IPS DF 6.9 (cell line): ENCODE measurements around the gene ZGPAT.
"Not testable (repeated sequence)": the region's sequence is repeated elsewhere in the genome, so short reads cannot be mapped to it uniquely, and the experiment has no call there.

ENCODE experiments used
- DNase-seq: peaks from one replicate; pipeline ENCODE4 v3.0.0-alpha.2; 2013; ENCODE audit warnings: low read depth, low spot score
- H3K27ac ChIP-seq: one replicate; pipeline ENCODE4 v1.5.1; 2013; ENCODE audit warnings: low read length, control low read depth
- H3K27me3 ChIP-seq: 2 replicates; pipeline ENCODE4 v1.6.1; 2013; ENCODE audit warnings: mild to moderate bottlenecking, low read length; ENCODE audit not compliant: control insufficient read depth, insufficient read depth
- H3K36me3 ChIP-seq: 2 replicates; pipeline ENCODE4 v1.6.1; 2013; ENCODE audit warnings: low read length; ENCODE audit not compliant: control insufficient read depth, insufficient read depth
- H3K4me1 ChIP-seq: 2 replicates; pipeline ENCODE4 v1.6.1; 2013; ENCODE audit warnings: low read length; ENCODE audit not compliant: control insufficient read depth, insufficient read depth
- H3K4me3 ChIP-seq: 2 replicates; pipeline ENCODE4 v1.5.1; 2013; ENCODE audit warnings: mild to moderate bottlenecking, low read length
- H3K9me3 ChIP-seq: 2 replicates; pipeline ENCODE4 v1.6.1; 2013; ENCODE audit warnings: low read length, inconsistent platforms; ENCODE audit not compliant: control insufficient read depth, insufficient read depth
- WGBS: extraction: QIAGEN DNeasy Blood & Tissue Kit; methylation state at CpG from one replicate; pipeline ENCODE4 v1.1.7; 2013; ENCODE audit warnings: mixed read lengths, missing lambda C conversion rate; ENCODE audit not compliant: insufficient read length, insufficient coverage; 5-methylcytosine and 5-hydroxymethylcytosine counted together

Gene ZGPAT

DNA sequence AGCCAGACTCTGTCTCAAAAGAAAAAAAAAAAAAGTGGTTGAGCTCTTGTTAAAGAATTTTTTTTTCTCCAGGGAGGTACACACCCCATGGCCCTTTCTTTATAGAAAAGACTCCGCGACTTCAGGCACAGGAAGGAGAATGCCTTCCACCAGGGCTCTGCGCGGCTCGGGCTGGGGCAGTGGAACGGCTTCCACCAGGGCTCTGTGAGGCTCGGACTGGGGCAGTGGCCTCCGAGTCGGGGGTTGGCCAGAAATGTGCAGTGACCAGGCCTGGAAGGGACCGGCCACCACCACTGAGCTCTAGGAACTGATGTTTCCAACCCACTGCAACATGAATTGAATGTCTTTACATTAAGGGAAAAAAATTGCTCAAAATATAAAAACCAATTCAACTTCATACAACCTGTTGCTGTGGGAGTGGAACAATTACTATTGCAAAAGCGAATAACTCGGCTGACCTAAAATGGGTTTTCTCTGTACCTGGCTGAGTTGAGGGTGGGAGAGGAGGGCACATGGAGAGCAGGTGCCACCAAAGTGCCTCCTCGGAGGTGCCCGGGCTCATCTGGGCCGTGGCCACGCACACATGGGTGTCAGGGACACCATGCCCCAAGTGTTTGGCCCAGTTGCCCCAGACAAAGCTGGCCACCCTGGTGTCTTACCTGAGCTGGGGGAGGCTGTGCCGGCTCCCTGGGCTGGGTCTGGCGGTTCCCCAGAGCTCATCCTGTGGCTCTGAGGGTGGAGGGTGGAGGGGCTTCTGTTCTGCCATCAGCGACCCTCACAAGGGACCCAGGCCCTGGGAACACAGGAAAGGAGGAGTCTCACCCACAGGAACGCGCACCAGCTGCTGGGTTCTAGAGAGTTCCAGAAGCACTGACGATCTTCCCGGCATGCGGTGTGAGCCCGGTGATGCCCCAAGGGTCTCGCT, 61.0 kb downstream of the ZGPAT start:
- no peak overlapping the region for H3K27ac ChIP-seq
- DNase-seq = no peak
- no peaks in the 10 kb centered on the region for H3K4me1 ChIP-seq
- no CpG with 5 or more reads among the region's 26 CpGs for WGBS
- no peaks in the 10 kb centered on the region for H3K27me3 ChIP-seq
- no peak overlapping the region for H3K4me3 ChIP-seq
- peaks cover 11% of the 10 kb centered on the region; the same call in 1 of the 2 replicates for H3K36me3 ChIP-seq
- no peaks in the 10 kb centered on the region for H3K9me3 ChIP-seq

DNA sequence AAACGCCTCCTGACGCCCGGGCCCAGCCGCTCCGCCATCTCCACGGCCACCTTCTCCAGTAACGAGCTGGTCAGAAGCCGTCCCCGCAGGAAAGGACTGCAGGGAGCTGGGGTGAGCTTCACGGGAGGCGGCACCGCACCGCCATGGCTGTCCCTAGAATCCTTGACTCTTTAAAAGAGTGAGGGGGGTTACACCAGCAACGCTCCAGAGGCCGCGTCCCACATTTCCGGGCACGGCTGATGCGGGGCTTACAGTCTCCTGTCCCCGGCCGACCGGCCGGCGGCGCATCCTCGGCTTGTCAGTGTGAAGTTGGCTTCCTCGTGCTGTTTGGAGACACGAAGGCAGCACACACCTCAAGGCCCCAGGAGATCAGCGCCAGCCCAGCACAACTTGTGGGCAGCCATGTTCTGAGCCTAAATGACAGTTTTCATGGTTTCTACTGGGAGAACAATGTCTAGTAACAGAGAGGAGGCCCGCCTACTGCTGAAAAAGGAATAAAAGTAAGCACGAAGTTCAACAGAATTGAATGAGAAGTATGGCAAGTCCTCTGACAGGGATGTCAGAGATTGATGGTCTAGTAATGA, 62.1 kb downstream of the ZGPAT start:
- DNase-seq = no peak

DNA sequence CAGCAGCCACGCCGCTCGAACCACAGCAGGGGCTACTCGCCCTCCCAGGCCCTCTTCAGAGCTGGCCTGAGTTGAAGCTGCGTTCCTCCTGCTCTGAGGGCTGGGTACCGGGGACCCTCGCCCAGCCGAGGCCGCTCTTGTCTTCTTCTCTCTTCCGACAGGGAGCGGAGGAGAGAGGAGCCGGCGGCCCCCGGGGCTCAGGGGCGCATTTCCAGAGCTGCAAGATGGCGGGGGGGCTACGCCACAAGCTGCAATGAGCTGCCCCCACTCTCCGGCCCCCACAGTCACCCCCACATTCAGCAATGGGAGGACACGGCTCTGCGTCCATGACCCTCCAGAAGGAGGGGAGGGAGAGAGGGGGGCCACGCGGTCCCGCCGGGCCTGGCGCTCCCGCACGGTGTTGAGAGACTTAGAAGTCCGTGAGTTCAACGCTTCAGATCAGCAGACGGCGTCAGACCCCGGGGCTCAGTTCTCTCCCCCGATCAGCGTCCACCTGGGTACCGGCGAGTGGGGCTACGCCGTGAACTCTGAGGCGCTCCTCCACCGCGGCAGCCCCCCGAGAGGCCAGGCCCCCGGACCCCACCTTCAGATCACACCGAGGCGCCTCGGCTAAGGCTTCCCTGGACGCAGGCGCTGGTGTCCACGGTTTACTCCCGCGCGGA, 63.3 kb downstream of the ZGPAT start:
- DNase-seq = no peak
- H3K27ac ChIP-seq = no peak overlapping the region
- no peak overlapping the region for H3K4me3 ChIP-seq
- H3K27me3 ChIP-seq = no peaks in the 10 kb centered on the region
- peaks cover 11% of the 10 kb centered on the region; the same call in 1 of the 2 replicates for H3K36me3 ChIP-seq
- H3K4me1 ChIP-seq = peaks cover 1% of the 10 kb centered on the region; the same call in 1 of the 2 replicates
- no peaks in the 10 kb centered on the region for H3K9me3 ChIP-seq
- WGBS = no CpG with 5 or more reads among the region's 52 CpGs

More for the DNA sequence above, 62.1 kb downstream of the ZGPAT start:
- Histone ChIP-seq H3K9me3 (no peaks in the 10 kb centered on the region), H3K27me3 (no peaks in the 10 kb centered on the region), H3K4me3 (no peak overlapping the region), H3K27ac (no peak overlapping the region), H3K36me3 (peaks cover 11% of the 10 kb centered on the region; the same call in 1 of the 2 replicates), H3K4me1 (no peaks in the 10 kb centered on the region; the same call in 1 of the 2 replicates)
- WGBS = no CpG with 5 or more reads among the region's 31 CpGs

DNA sequence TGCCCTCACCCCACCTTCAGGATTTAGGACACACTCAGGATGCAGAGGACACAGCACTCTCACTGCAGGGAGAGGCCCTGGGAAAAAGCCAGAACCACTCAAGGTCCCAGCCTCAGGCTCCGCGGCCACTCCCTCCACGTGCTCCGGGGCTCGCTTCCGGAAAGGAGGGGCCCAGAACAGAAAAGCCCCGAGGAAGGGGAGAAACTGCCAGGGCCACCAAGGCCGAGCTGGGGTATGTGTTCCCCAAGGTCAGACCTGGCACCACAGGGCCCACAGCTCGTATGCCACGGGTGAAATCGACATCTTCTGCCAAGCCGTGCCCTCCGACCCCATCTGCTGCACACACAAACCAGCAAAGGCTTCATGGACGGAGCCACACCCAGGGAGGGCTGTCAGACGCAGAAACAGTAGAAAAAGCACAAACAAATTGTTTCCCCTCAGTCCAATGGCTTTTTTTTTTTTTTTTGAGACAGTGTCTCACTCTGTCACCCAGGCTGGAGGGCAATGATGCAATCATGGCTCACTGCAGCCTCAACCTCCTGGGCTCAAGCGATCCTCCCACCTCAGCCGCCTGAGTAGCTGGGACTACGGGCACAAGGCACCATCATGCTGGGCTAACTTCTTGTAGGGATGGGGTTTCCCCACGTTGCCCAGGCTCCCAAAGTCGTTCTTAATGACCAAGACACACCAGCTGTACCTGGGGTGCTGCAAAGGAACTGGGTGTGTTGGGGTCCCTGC, 65.1 kb downstream of the ZGPAT start:
- Histone ChIP-seq H3K9me3 (no peaks in the 10 kb centered on the region), H3K36me3 (peaks cover 8% of the 10 kb centered on the region; the same call in 1 of the 2 replicates), H3K4me3 (no peak overlapping the region), H3K4me1 (peaks cover 1% of the 10 kb centered on the region; the same call in 1 of the 2 replicates), H3K27me3 (no peaks in the 10 kb centered on the region), H3K27ac (no peak overlapping the region)
- WGBS = no CpG with 5 or more reads among the region's 20 CpGs
- DNase-seq = no peak

DNA sequence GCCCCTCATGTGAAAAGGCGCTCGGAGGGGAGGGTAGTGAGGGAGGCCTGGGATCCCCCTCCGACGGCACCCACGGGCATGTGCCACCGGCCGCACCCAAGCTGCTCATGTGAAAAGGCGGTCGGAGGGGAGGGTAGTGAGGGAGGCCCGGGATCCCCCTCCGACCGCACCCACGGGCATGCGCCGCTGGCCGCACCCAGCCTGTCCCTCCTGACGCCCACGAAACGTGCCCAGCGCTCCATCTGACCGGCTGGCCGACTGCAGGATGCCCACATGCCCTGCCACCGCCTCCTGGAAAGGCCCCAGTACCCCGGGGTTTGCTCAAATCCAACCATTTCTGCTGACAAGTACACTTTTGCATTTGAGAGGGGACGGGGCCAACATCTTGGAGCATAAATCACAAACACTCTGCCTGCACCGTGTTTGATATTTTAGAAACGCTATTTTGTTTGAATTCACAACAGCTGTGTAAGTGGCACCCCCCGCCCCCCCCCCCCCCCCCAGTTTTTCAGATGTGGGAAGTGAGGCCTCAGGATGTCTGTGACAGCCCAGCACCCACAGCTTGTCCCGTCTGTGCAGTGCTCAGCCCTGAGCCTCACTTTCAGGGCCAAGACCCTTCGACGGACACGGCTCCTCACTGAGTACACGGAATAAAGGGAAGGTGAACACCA, 65.9 kb downstream of the ZGPAT start:
- H3K4me1 ChIP-seq = peaks cover 1% of the 10 kb centered on the region; the same call in 1 of the 2 replicates
- no peak overlapping the region for H3K4me3 ChIP-seq
- no peak overlapping the region for H3K27ac ChIP-seq
- no peaks in the 10 kb centered on the region for H3K9me3 ChIP-seq
- H3K36me3 ChIP-seq = peaks cover 8% of the 10 kb centered on the region; the same call in 1 of the 2 replicates
- no peaks in the 10 kb centered on the region for H3K27me3 ChIP-seq
- DNase-seq = no peak
- WGBS = no CpG with 5 or more reads among the region's 33 CpGs

DNA sequence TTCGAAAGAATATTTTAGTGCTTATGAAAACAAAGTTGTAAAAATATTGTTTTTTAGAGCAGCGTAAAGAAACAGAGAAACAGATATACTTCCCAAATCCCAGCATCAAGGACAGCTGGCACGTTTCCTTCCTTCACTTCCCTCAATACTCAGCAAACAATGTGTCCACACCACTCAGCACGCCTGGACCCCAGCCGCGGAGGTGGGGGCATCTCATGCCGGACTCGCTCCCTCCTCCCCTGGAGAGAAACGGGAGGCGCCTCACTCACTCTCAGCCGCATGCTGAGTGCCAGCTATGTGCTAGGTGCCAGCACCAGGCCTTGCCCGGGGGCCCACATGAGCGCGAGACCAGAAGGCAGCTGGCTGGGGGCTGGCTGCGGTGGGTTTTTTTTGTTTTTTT, 66.5 kb downstream of the ZGPAT start:
- no CpG with 5 or more reads among the region's 15 CpGs for WGBS
- H3K9me3 ChIP-seq = no peaks in the 10 kb centered on the region
- no peak overlapping the region for H3K27ac ChIP-seq
- H3K27me3 ChIP-seq = no peaks in the 10 kb centered on the region
- no peak for DNase-seq
- H3K4me1 ChIP-seq = peaks cover 1% of the 10 kb centered on the region; the same call in 1 of the 2 replicates
- H3K4me3 ChIP-seq = no peak overlapping the region
- H3K36me3 ChIP-seq = peaks cover 4% of the 10 kb centered on the region; the same call in 1 of the 2 replicates

DNA sequence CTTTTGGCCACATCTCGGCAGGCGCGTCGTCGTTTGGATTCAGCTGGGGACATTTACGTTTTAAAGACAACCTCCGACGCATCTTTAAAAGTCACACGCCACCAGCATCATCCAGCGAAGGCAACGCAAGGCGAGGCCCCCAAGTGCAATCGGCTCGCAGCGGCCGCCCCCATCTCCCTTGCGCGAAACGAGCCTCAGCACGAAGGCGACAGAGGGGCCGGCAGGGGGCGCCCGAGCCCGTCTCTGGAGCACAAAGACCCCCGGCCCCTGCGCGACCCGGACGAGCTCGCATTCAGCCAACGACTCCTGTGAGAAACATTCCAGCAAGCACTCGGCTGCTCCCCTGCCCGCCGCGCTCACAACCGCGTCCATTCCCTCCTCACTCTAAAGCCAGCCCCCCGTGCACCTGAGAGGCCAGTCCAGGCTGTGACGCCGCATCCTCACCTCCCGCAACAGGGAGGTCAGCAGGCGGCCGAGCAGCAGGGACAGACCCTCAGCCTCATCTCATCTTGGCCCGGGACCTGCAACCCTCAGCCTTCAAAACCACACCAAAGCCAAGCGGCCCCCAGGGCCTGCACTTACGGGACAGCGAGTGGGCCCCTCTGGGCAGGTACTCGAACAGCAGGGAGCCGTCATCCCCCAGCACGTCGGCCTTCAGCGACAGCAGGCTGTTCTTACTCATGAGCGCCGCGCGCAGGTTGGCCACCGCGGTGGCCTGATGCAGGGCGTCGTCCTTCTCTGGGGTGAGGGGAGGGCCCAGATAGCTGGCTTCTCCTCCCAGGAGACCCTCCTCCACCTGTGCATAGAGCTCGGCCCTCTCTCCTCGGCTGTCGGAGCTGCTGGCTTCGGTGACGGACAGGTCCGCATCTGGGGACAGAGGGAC, 67.5 kb downstream of the ZGPAT start:
- H3K9me3 ChIP-seq = no peaks in the 10 kb centered on the region
- peaks cover 1% of the 10 kb centered on the region; the same call in 1 of the 2 replicates for H3K4me1 ChIP-seq
- WGBS = no CpG with 5 or more reads among the region's 67 CpGs
- H3K27me3 ChIP-seq = no peaks in the 10 kb centered on the region
- peak overlapping the region; percentile 25; the same call in 1 of the 2 replicates for H3K4me3 ChIP-seq
- DNase-seq = no peak
- peaks cover 3% of the 10 kb centered on the region; the same call in 1 of the 2 replicates for H3K36me3 ChIP-seq
- no peak overlapping the region for H3K27ac ChIP-seq

DNA sequence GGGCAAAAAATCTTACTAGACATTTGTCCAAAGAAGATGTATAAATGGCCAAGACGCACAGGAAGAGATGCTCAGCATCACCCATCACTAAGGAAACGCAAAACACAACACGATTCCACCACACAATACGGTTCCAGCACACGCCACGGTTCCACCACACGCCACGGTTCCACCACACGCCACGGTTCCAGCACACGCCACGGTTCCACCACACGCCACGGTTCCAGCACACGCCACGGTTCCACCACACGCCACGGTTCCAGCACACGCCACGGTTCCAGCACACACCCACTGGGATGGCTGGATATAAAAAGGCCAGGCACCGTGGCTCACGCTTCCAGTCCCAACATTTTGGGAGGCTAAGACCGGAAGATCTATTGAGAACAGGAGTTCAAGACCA, 69.0 kb downstream of the ZGPAT start:
- not testable (repeated sequence) for H3K4me1 ChIP-seq, H3K4me3 ChIP-seq, H3K36me3 ChIP-seq, H3K9me3 ChIP-seq, H3K27ac ChIP-seq, H3K27me3 ChIP-seq, DNase-seq
- WGBS = no CpG with 5 or more reads among the region's 23 CpGs

DNA sequence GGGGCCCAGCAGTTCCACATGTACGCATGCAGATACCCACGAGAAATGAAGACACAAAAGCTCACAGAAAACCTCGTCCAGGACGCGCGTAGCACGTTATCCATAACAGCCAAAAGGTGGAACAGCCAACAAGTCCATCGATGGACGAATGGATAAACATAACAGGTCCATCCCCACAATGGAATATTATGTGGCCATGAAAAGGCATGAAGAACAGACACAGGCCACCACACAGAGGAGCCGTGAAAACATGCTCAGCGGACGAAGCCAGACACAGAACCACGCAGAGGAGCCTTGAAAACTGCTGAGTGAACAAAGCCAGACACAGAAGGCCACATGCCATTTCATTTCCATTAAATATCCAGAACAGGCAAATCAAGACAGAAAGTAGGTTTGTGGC, 69.8 kb downstream of the ZGPAT start:
- no CpG with 5 or more reads among the region's 13 CpGs for WGBS
- no peaks in the 10 kb centered on the region for H3K9me3 ChIP-seq
- H3K27ac ChIP-seq = no peak overlapping the region
- H3K27me3 ChIP-seq = no peaks in the 10 kb centered on the region
- no peak for DNase-seq
- H3K4me3 ChIP-seq = no peak overlapping the region
- H3K4me1 ChIP-seq = peaks cover 1% of the 10 kb centered on the region; the same call in 1 of the 2 replicates
- H3K36me3 ChIP-seq = peaks cover 3% of the 10 kb centered on the region; the same call in 1 of the 2 replicates
